Panc1 (cell line): Measurements from ENCODE around the gene CDK14. TPM values are rescaled to one million over a fixed set of nuclear protein-coding genes. Genes with fewer than 3 reads are reported as not detected.

Experiments
- ATAC-seq: fragments of 200-7000 bp; cut with Tn5 transposase; 2 replicates; pipeline ENCODE4 v1.9.1; 2020; ENCODE audit warnings: mild to moderate bottlenecking, moderate library complexity
- BruUV-seq: library from RNA; stranded (reverse); fragments of 400-500 nt; replicated peaks from 2 replicates; lab custom pipeline; 2021; lab: Mats Ljungman, UMichigan
- CTCF ChIA-PET: fragments of 300-600 bp; sonication (Branson Sonifier 250); formaldehyde crosslinking; loops from one replicate; lab custom pipeline; 2022; ENCODE audit warnings: antibody characterized with exemption; lab: Charles Lee
- POLR2A ChIA-PET: fragments of 300-600 bp; sonication (Branson Sonifier 250); formaldehyde crosslinking; loops from one replicate; lab custom pipeline; 2022; ENCODE audit warnings: antibody characterized with exemption; lab: Charles Lee
- DNase-seq: peaks from one replicate; pipeline ENCODE4 v3.0.0-alpha.2; 2010; ENCODE audit warnings: low read depth, low spot score
- H3K27ac ChIP-seq: 2 replicates; pipeline ENCODE4 v1.5.1; 2011; ENCODE audit warnings: mild to moderate bottlenecking, low read length, inconsistent platforms
- H3K27me3 ChIP-seq: fragments of 200-500 bp; sonication (Bioruptor generic); 2 replicates; pipeline ENCODE4 v1.6.0; 2014; ENCODE audit warnings: low read length, inconsistent platforms; ENCODE audit not compliant: control insufficient read depth, insufficient read depth
- H3K36me3 ChIP-seq: fragments of 200-500 bp; sonication (Bioruptor generic); 2 replicates; pipeline ENCODE4 v1.5.1; 2014; ENCODE audit warnings: inconsistent platforms, mild to moderate bottlenecking, low read length, moderate library complexity; ENCODE audit not compliant: control insufficient read depth, insufficient read depth
- H3K4me1 ChIP-seq: 2 replicates; pipeline ENCODE4 v1.5.1; 2011; ENCODE audit warnings: inconsistent platforms, mild to moderate bottlenecking, low read length, moderate library complexity; ENCODE audit not compliant: control insufficient read depth, insufficient read depth
- H3K4me3 ChIP-seq, 2 experiments: 2 replicates each; pipeline ENCODE4 v1.5.1; 2011 to 2012; ENCODE audit warnings: low read depth in 2 of 2, low read length in 2 of 2, mild to moderate bottlenecking in 2 of 2, inconsistent platforms in 1 of 2, moderate library complexity in 1 of 2
- H3K9me3 ChIP-seq: fragments of 200-500 bp; sonication (Bioruptor generic); 2 replicates; pipeline ENCODE4 v1.5.1; 2014; ENCODE audit warnings: low read depth, mild to moderate bottlenecking, inconsistent platforms, low read length, moderate library complexity; ENCODE audit not compliant: control insufficient read depth, insufficient read depth
- POLR2AphosphoS5 ChIP-seq: IDR thresholded peaks from 2 replicates; pipeline ENCODE4 v1.6.1; 2012; ENCODE audit warnings: mild to moderate bottlenecking, low read depth, low read length, moderate library complexity
- SIN3A ChIP-seq: IDR thresholded peaks from 2 replicates; pipeline ENCODE4 v1.6.1; 2012; ENCODE audit warnings: low read depth, mild to moderate bottlenecking, low read length, moderate library complexity, borderline replicate concordance; ENCODE audit not compliant: insufficient read depth
- TCF7L2 ChIP-seq: IDR thresholded peaks from 2 replicates; pipeline ENCODE4 v1.6.1; 2011; ENCODE audit warnings: mild to moderate bottlenecking, low read depth, low read length, inconsistent platforms
- in situ Hi-C: cut with HindIII; loops from 2 replicates; pipeline ENCODE4 v1.10.0; 2016; ENCODE audit warnings: low sequenced_read_pairs, low pct_unique_long_range_greater_than_20kb
- intact Hi-C: fragments of 100-400 bp; cut with micrococcal nuclease; formaldehyde crosslinking; loops from one replicate; pipeline ENCODE4 v1.10.0; 2022; ENCODE audit not compliant: unreplicated experiment
- total RNA-seq: library from RNA; stranded (reverse); gene quantifications from one replicate; pipeline ENCODE4 v1.2.1, GENCODE V29; 2021; ENCODE audit not compliant: unreplicated experiment
- TF ChIP-seq, protein P1 (sequence below), 2 experiments: IDR thresholded peaks; 2 replicates each; pipeline ENCODE4 v1.6.1; 2011 to 2012; ENCODE audit warnings: low read depth in 2 of 2, control low read depth in 1 of 2, low read length in 1 of 2, mild to moderate bottlenecking in 1 of 2, moderate library complexity in 1 of 2; ENCODE audit not compliant: insufficient read depth in 1 of 2
- TF ChIP-seq, protein P2 (sequence below): fragments of 450-650 bp; IDR thresholded peaks from 2 replicates; pipeline ENCODE4 v1.5.1; 2017; ENCODE audit warnings: mild to moderate bottlenecking

The CDK14 gene
- total RNA-seq, 1 experiment from 2014 or later, result 3.0 TPM

- Histone ChIP-seq H3K4me3 (no peak overlapping the region), H3K9me3 (no peaks in the 10 kb centered on the region), H3K4me1 (no peaks in the 10 kb centered on the region), H3K36me3 (no peaks in the 10 kb centered on the region), H3K27me3 (no peaks in the 10 kb centered on the region), H3K27ac (no peak overlapping the region)
- ATAC-seq (no peak), DNase-seq (no peak)
- BruUV-seq, result no TSS peak
- in situ Hi-C loops (no loop called here), intact Hi-C loops (no loop called here)
- TF ChIP-seq, protein P1, sequence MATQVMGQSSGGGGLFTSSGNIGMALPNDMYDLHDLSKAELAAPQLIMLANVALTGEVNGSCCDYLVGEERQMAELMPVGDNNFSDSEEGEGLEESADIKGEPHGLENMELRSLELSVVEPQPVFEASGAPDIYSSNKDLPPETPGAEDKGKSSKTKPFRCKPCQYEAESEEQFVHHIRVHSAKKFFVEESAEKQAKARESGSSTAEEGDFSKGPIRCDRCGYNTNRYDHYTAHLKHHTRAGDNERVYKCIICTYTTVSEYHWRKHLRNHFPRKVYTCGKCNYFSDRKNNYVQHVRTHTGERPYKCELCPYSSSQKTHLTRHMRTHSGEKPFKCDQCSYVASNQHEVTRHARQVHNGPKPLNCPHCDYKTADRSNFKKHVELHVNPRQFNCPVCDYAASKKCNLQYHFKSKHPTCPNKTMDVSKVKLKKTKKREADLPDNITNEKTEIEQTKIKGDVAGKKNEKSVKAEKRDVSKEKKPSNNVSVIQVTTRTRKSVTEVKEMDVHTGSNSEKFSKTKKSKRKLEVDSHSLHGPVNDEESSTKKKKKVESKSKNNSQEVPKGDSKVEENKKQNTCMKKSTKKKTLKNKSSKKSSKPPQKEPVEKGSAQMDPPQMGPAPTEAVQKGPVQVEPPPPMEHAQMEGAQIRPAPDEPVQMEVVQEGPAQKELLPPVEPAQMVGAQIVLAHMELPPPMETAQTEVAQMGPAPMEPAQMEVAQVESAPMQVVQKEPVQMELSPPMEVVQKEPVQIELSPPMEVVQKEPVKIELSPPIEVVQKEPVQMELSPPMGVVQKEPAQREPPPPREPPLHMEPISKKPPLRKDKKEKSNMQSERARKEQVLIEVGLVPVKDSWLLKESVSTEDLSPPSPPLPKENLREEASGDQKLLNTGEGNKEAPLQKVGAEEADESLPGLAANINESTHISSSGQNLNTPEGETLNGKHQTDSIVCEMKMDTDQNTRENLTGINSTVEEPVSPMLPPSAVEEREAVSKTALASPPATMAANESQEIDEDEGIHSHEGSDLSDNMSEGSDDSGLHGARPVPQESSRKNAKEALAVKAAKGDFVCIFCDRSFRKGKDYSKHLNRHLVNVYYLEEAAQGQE (IDR thresholded peaks at IDR 0.05; ENCODE audit: insufficient read depth in 1 of 2, low read depth in 2 of 2, low read length in 1 of 2), result no peak
- TF ChIP-seq, protein P2, sequence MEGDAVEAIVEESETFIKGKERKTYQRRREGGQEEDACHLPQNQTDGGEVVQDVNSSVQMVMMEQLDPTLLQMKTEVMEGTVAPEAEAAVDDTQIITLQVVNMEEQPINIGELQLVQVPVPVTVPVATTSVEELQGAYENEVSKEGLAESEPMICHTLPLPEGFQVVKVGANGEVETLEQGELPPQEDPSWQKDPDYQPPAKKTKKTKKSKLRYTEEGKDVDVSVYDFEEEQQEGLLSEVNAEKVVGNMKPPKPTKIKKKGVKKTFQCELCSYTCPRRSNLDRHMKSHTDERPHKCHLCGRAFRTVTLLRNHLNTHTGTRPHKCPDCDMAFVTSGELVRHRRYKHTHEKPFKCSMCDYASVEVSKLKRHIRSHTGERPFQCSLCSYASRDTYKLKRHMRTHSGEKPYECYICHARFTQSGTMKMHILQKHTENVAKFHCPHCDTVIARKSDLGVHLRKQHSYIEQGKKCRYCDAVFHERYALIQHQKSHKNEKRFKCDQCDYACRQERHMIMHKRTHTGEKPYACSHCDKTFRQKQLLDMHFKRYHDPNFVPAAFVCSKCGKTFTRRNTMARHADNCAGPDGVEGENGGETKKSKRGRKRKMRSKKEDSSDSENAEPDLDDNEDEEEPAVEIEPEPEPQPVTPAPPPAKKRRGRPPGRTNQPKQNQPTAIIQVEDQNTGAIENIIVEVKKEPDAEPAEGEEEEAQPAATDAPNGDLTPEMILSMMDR, result no peak
- TF ChIP-seq TCF7L2 (no peak), POLR2AphosphoS5 (no peak), SIN3A (no peak)
- ChIA-PET CTCF (no interaction called here), POLR2A (no interaction called here)
Observed at GRCh38 chr7:90738249-90738648, 142.1 kb downstream of the CDK14 start.

GRCh38 chr7:90739716-90740115, 143.6 kb downstream of the CDK14 start:
- no peaks in the 10 kb centered on the region for H3K36me3 ChIP-seq
- intact Hi-C loops (no loop called here), in situ Hi-C loops (no loop called here)
- ChIA-PET POLR2A (no interaction called here), CTCF (no interaction called here)
- no TSS peak for BruUV-seq
- ATAC-seq (no peak), DNase-seq (no peak)
- no peak for TF ChIP-seq POLR2AphosphoS5
- TF ChIP-seq, protein P2, result no peak
- no peak for TF ChIP-seq SIN3A
- TF ChIP-seq, protein P1 (IDR thresholded peaks at IDR 0.05; ENCODE audit: insufficient read depth in 1 of 2, low read depth in 2 of 2, low read length in 1 of 2), result no peak
- no peak for TF ChIP-seq TCF7L2
- H3K9me3 ChIP-seq, result no peaks in the 10 kb centered on the region
- H3K4me1 ChIP-seq, result no peaks in the 10 kb centered on the region
- H3K27me3 ChIP-seq, result no peaks in the 10 kb centered on the region
- H3K4me3 ChIP-seq, result no peak overlapping the region
- no peak overlapping the region for H3K27ac ChIP-seq
